NB4 (cell line): Measurements from ENCODE around the gene ST8SIA3.
"Not testable (repeated sequence)": the region's sequence is repeated elsewhere in the genome, so short reads cannot be mapped to it uniquely, and the experiment has no call there.

Source experiments
- DNase-seq: peaks from one replicate; pipeline ENCODE4 v3.0.0; 2010; ENCODE audit warnings: low read depth
- H3K4me3 ChIP-seq: one replicate; pipeline ENCODE4 v1.5.1; 2011; ENCODE audit warnings: mild to moderate bottlenecking, low read depth, low read length, moderate library complexity
- CTCF ChIP-seq: IDR thresholded peaks from one replicate; pipeline ENCODE4 v1.5.1; 2012; ENCODE audit warnings: low read depth, low read length
- MAX ChIP-seq: IDR thresholded peaks from 2 replicates; pipeline ENCODE4 v1.6.1; 2011; ENCODE audit warnings: low read depth, low read length
- MYC ChIP-seq: IDR thresholded peaks from 2 replicates; pipeline ENCODE4 v1.6.1; 2011; ENCODE audit warnings: low read depth, low read length
- POLR2A ChIP-seq: IDR thresholded peaks from 2 replicates; pipeline ENCODE4 v1.6.1; 2011; ENCODE audit warnings: mild to moderate bottlenecking; ENCODE audit not compliant: insufficient read length; ENCODE audit errors: extremely low read depth

Gene ST8SIA3

GRCh38 chr18:57372444-57372843, 20.1 kb downstream of the ST8SIA3 start:
- no peak overlapping the region for H3K4me3 ChIP-seq
- TF ChIP-seq MYC (no peak), POLR2A (no peak), CTCF (no peak), MAX (no peak)
- no peak for DNase-seq

GRCh38 chr18:57373017-57373416, 20.7 kb downstream of the ST8SIA3 start:
- no peak overlapping the region for H3K4me3 ChIP-seq
- no peak for TF ChIP-seq POLR2A
- no peak for TF ChIP-seq MYC
- TF ChIP-seq MAX, result no peak
- no peak for TF ChIP-seq CTCF
- no peak for DNase-seq

- no peak overlapping the region for H3K4me3 ChIP-seq
- no peak for DNase-seq
- TF ChIP-seq MAX, result no peak
- no peak for TF ChIP-seq POLR2A
- TF ChIP-seq MYC, result no peak
- TF ChIP-seq CTCF, result no peak
Observed at GRCh38 chr18:57376503-57376902, 24.1 kb downstream of the ST8SIA3 start.

GRCh38 chr18:57389271-57389670, 36.9 kb downstream of the ST8SIA3 start:
- no peak for DNase-seq
- TF ChIP-seq POLR2A, result no peak
- no peak for TF ChIP-seq CTCF
- TF ChIP-seq MAX, result no peak

GRCh38 chr18:57390044-57390443, 37.7 kb downstream of the ST8SIA3 start:
- TF ChIP-seq CTCF, result no peak
- no peak for TF ChIP-seq MYC
- TF ChIP-seq MAX, result no peak
- no peak for TF ChIP-seq POLR2A
- DNase-seq, result no peak
- no peak overlapping the region for H3K4me3 ChIP-seq

More at GRCh38 chr18:57389271-57389670, 36.9 kb downstream of the ST8SIA3 start:
- H3K4me3 ChIP-seq, result no peak overlapping the region

GRCh38 chr18:57394749-57395148, 42.4 kb downstream of the ST8SIA3 start:
- DNase-seq, H3K4me3 ChIP-seq: not testable (repeated sequence)

GRCh38 chr18:57396831-57397230, 44.5 kb downstream of the ST8SIA3 start:
- DNase-seq, H3K4me3 ChIP-seq: not testable (repeated sequence)
